CD4-positive, alpha-beta T cell treated with Interleukin-10 for 1 hour (primary cell): ENCODE measurements around the gene TFRC.
"Not testable (repeated sequence)": the region's sequence is repeated elsewhere in the genome, so short reads cannot be mapped to it uniquely, and the experiment has no call there.

Experiments
- DNase-seq: peaks from one replicate; pipeline ENCODE4 v3.0.0-alpha.2; 2020

Gene TFRC

GRCh38 chr3:196002721-196003120, 79.2 kb downstream of the TFRC start:
- not testable (repeated sequence) for DNase-seq

GRCh38 chr3:196001240-196001639, 80.7 kb downstream of the TFRC start:
- DNase-seq = not testable (repeated sequence)

GRCh38 chr3:196000360-196000950, 81.4 kb downstream of the TFRC start:
- DNase-seq = not testable (repeated sequence)

- no peak for DNase-seq
Measured at GRCh38 chr3:195999896-196000295, 82.0 kb downstream of the TFRC start.
